Fibroblast of the aortic adventitia (primary cell): ENCODE data around the gene OR52E5. TPM values are rescaled to one million over a fixed set of nuclear protein-coding genes. Genes with fewer than 3 reads are reported as not detected.

Source experiments
- DNase-seq: peaks from one replicate; pipeline ENCODE4 v3.0.0-alpha.2; 2010; ENCODE audit warnings: low read depth
- H3K4me3 ChIP-seq: 2 replicates; pipeline ENCODE4 v1.5.1; 2011; ENCODE audit warnings: low read depth, mild to moderate bottlenecking, control low read depth, low read length, moderate library complexity
- CTCF ChIP-seq: IDR thresholded peaks from 2 replicates; pipeline ENCODE4 v1.5.1; 2011; ENCODE audit warnings: mild to moderate bottlenecking, low read length, control low read depth, inconsistent platforms; ENCODE audit not compliant: insufficient read depth
- total RNA-seq: library from RNA; depleted of rRNA; stranded (reverse); fragments of >200 nt; gene quantifications from 2 replicates; pipeline ENCODE4 v1.2.3, GENCODE V29; 2012; ENCODE audit warnings: low replicate concordance

Gene OR52E5
- total RNA-seq, 1 donor, result not detected

GRCh38 chr11:5930614-5931013 lies 37.6 kb downstream of the OR52E5 start:
- no peak for DNase-seq
- no peak for TF ChIP-seq CTCF
- no peak overlapping the region for H3K4me3 ChIP-seq

- H3K4me3 ChIP-seq, result no peak overlapping the region
- no peak for DNase-seq
- TF ChIP-seq CTCF, result no peak
These were observed 38.1 kb downstream of the OR52E5 start for GRCh38 chr11:5931061-5931460.

- no peak for TF ChIP-seq CTCF
- H3K4me3 ChIP-seq, result no peak overlapping the region
- no peak for DNase-seq
These were observed 39.7 kb downstream of the OR52E5 start for GRCh38 chr11:5932671-5933070.

- no peak overlapping the region for H3K4me3 ChIP-seq
- TF ChIP-seq CTCF, result no peak
- DNase-seq, result no peak
These were observed 40.1 kb downstream of the OR52E5 start for GRCh38 chr11:5933116-5933515.

- DNase-seq, result no peak
- no peak for TF ChIP-seq CTCF
- no peak overlapping the region for H3K4me3 ChIP-seq
These were observed 45.0 kb downstream of the OR52E5 start for GRCh38 chr11:5937868-5938602.

- no peak overlapping the region for H3K4me3 ChIP-seq
- no peak for TF ChIP-seq CTCF
- no peak for DNase-seq
These were observed 45.6 kb downstream of the OR52E5 start for GRCh38 chr11:5938603-5938965.

GRCh38 chr11:5940748-5941147 lies 47.7 kb downstream of the OR52E5 start:
- DNase-seq, result no peak
- no peak for TF ChIP-seq CTCF
- H3K4me3 ChIP-seq, result no peak overlapping the region
